GM21786 (cell line): ENCODE results near the gene FAM47E.

Experiments used
- ATAC-seq: cut with Tn5 transposase; IDR thresholded peaks from one replicate; pipeline ENCODE4 v1.9.1; 2021; ENCODE audit not compliant: unreplicated experiment

Gene FAM47E, protein sequence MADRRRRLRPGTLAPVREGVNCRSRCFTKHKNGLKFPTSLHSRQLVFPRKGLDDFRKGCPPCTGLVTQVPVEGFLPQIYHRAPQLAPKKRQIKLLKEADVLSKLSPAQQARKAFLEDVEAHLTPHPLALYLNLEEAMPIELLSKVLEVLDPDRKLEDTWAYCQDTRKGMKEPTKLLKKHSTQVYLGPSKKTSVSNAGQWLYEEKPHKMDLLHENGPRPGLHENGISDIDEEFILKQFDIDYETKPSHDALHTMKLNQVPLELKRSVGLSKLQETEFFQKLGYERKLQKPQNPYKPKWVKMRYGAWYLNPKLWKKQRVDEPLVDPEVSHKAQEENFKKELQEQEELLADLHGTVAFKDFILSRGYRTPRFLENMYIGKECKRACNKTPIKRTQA

DNA sequence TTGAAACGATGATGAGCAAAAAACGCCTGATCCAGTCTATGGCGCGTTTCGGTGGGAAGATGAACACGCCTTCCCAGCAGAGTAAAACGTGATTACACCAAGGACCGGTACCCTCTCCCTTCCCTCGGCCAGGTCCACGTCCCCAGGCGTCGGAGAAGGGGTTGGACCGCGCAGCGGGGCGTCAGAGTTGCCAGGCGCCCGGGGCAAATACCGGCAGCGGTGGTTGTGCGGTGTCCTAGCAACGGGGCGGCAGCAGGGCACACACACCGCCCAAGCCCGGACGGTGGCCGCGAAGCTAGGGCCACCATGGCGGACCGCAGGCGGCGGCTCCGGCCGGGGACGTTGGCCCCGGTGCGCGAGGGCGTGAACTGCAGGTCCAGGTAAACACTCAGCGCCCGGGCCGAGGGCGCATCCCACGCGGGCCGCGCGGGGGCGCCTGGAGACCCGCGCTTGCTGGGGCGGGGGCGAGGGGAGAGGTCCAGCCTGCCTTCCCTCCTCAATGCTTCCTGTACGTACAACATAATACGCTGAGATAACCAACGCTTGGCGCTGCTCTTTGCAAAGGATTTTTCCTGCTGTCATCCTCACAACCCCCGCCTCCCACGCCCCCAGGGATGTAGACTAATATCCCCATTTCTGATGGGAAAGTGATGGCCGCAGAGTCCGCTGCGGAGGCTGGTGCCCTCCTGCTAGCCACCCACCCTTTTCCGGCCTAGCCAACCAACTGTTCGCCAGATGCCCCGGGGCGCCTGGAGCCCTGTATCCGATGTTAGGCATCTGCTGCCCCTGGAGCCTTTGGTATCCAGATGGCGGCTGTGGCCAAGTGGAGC, at the start of gene FAM47E:
FAM47E (plus strand) TSS at position 281 of the 830 bp plus-strand sequence; CDS start at position 307, 26 bp downstream.
- ATAC-seq, result no peak

DNA sequence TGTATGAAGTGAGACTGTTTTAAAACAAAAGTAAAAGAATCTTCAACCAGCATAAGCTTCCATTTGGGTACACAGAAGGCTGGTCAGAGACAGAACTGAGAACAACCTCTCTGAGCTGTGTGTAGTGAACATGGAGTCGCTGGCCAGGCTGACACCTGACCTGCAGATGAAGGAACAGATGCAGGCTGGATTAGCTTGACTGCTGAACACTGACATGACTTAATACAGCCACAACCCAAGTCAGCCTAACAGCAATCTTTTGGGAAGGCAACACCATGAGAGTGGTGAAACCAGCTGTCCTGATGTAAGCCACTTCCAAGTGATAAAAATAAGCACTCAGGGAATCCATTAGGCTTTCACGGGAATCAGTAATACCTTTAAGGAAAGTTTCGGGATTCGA, 48.0 kb upstream of the FAM47E start:
- no peak for ATAC-seq

DNA sequence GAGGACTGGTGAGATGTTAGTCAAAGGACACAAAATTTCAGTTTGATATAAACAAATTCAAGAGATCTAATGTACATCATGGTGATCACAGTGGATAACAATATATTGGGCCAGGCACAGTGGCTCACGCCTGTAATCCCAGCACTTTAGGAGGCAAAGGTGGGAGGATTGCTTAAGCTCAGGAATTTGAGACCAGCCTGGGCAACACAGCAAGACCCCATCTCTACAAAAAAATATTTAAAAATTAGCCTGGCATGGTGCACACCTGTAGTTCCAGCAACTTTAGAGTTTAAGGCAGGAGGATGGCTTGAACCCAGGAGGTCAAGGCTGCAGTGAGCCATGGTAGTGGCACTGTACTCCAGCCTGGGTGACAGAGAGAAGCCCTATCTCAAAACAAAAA, 46.6 kb upstream of the FAM47E start:
- ATAC-seq, result no peak

DNA sequence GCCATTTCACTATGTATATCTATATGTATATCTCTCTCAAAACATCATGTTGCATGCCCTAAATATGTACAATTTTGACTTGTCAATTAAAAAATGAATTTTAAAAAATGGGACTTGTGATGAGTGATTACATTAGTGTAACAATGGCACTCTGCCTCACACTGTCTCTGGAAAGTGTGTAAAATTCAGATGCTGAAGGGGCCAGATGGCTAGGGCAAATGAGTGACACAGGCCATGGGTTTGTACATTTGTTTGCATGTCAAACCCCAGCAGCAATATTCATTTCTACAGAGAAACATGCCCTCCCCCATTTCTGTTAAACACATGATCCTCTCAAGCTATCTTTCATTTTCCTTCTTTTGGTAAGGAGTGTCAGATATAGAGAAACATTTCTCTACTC, 46.0 kb upstream of the FAM47E start:
- ATAC-seq, result no peak

DNA sequence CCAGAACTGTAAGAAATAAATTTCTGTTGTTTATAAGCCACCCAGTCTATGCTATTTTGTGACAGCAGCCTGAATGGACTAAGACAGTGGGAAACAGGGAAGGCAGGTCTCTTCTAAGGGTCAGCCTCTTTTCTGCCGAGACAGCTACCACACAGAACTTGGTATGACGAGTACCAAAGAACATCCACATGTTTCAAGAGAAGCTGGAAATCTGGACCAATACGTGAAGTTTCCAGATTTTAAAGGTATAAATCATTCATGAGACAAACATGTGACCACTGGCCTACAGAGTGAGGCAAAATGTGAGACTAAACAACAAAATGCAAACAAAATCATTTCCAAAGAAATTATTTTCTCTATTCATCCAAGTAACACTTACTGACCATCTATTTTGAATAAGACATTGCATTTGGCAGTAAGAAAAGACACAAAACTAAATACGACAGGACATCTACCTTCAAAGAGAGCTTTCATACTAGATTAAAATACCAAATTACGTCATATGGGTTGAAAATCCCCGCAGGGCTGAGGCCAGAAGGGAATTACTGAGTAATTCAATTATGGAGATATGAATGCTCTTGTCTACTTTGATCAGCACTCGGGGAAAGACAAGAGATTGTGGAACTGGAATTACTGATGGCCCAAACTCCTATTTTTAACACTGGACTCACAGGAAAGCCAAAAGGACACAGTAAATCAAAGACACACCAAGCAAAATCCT, 45.1 kb upstream of the FAM47E start:
- ATAC-seq, result no peak

DNA sequence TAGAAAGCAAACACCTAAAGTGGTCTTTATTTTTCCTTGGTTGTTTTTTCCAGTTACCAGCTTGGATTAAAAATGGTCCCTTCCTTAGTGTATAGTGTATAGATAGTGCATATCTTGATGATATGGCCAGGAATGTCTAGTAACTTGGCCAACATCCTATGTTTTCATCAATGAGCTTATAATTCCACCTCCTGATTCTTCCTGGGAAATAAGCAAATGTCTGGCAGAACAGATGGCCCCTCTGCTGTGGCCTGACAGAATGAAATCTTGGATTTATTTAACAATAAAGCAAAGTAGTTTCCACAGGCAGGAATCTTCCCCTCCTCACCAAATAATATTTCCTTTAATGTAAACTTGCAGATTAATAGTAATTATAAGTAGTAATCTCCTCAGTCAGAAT, 44.0 kb upstream of the FAM47E start:
- no peak for ATAC-seq

DNA sequence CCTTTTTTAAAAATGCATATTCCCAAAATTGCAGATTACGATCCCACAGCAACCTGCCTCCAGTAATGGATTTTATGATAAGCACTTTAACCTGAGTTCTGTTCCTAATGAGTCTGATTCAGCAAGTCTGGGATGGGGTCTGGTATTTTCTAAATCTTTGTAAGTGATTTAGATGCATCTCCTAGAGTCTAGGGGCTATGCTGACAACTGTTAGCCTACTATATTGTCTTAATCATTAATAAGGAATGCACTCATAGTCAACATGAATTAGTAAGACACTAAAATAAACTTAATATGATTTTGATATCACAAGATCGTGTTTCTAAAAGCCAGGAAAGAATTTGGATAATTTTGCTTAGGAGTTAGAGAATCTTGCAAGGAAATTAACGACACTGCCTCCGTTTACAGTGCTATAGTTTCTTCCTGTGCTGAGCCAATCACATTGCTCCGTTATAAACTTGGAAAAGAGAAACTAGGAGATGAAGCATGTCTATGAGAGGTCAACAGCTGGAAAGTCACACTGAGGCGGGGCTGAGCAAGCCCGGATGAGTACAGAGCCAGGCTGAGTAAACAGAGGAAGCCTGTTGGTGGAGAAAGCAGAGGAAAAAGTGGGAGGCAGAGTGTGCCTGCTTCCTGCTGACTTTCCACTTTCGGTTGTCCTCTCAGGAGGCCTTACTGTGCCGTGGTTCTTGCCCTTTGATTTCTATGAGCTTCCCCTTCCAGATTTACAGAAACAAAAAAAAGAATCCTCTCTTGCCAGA, 43.3 kb upstream of the FAM47E start:
- no peak for ATAC-seq

DNA sequence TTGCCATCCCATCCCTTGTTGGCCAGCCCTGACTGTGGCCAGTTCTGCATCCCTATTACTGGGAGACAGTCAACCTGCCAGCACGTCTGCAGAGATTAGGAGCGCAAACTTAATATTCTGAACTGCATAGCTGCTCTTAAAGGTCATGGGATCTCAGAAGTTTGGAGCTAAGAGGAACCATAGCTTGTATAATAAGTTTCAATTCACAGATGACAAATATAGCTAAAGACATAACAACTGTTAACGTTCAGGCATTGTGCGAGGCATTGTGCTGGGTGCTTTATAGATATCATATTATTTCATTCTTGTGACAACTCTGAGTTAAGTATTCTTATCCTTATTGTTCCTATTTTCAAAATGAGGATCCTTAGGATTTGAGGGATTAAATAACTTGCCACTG, 41.6 kb upstream of the FAM47E start:
- ATAC-seq, result no peak

DNA sequence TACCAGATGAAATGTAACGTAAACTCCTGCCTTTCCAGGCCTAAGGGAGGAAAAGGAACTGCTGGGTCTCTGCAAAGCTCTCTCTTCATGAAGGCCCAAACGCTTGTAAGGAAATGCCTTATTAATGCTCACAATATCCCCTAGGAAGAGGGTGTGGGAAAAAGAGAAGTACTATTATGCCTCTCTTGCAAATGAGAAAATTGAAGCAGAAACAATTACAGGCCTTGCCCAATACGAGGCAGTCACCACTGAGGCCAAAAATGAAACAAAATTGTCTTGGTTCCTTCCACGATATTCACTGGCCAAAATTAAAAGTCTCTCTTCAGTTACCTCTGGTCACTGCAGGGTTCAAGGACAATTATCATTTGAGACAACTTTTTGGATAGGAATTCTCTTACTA, 41.1 kb upstream of the FAM47E start:
- no peak for ATAC-seq

DNA sequence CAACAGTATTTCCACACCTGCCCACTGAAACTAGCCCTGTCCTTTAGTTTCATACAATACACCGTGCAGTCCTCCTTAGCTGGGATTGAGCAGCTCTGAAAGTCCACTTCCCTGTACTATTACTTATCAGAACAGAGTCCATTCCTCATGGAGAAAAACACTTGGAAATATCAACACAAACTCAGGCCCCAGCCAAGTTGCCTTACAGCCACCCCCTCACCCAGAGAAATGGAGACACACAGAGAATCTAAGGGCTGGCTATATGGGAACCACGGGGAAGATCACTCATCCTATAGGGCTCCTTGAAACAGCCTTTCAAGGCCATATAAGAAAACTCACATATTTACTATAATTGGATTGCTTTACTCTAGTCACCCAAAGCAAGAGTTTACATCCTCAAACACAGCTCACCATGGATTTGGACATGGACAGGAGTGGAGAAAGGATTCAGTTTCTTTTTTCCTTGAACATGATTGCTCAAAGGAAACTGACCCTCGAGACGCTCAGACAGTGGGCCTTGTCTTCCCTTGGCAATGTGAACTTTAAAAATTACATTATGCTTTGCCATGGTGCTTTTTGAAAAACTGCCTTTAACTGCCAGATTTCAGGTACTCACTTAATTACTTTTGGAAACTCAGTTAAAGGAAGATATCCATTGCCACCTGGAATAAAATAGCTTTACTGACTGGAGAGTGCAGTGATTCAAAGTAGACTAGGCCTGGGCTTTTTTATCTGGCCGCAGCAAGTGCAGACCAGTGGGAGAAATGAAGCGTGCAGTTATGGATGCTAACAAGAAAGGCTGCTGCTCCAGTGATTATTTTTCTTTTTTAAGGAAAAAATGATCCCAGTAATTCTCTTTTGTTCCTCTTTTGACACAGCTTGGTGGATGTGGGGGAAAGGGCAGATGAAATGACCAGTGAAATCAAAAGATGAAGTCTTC, 39.5 kb upstream of the FAM47E start:
- no peak for ATAC-seq

DNA sequence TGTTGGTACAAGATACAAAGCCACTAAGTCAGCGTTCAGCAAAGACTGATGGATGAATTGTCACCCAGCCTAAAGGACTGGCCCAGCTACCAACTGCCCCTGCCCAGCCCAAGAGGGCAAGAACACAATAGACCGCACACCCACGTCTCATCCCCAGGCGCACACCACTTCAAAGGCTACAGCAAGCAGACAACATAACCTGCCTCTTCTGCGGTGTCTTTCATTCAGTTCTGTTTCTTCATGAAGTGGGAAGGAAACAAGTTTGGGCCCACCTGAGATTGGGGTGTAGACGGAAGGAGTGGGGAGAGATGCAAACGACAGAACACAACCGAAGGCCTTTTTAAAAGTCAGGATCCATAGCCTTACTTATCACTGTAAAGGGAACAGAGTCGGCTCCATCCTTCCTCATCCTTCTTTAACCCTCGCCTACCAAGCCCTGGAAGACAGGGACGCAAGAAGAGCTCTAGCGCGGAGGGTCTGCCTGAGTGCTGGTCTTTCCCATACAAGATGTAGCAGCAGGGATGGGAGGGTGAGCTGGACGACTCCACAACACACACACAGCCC, 38.6 kb upstream of the FAM47E start:
- no peak for ATAC-seq

DNA sequence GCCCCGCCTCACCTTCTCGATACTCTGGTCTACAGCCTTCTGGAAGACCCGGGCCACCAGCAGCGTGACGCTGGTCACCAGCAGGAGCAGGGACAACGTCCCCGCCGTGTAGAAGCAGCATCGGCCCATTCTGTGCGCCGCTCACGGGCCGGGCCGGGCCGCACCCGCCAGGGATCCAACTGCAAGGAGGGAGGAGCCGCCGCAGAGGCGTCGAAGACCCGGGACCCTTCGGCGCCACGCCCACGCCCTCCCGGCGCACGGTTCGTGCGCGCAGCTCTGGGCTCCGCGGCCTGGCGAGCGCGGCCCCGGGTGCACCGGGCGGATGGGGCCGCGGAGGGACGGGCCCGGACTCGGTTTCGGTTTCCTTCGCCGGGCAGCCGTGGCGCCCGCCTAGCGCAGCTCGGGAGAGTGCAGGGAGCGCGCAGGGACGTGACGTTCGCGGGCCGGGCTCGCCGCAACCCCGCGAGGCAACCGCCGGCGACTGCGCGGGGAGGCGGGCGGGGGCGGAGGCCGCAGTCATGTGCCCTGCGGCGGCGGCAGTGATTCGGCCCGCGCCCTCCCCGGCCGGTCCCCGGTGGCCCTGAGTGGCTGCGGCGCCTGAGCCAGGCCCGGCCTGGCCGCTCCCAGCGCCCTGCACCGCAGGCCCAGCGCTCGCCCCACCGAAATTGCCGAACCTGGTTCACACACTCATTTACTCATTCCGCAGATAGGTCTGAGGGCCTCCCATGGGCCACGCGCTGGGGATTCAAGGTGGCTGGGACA, 37.9 kb upstream of the FAM47E start, which contains the start of gene SCARB2:
SCARB2 (minus strand) TSS at position 410 of the 762 bp plus-strand sequence; CDS start at position 129, 281 bp downstream.
- peak; percentile 69 for ATAC-seq

DNA sequence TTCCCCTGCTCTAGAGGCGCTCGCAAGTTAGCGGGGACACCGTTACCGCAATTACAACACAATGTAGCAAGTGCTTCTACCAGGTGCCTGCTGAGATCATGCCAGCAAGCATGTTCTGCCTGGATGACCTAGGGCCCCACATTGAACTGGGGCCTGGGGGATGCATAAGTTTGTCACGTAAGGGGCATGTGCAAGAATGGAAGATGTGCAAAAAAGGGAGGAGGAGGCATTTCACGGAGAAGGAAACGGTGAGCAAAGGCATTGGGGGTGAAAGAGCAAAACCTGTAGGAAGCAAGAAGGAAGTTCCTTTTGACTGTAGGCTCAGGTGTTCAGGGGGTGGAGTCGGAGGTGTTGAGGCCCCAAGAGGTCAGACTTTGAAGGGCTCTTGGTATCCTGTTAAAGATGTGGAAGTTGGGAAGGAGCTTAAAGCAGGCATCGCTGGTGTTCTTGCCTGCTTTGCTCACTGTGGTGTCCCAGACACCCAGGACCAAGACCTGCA, 37.3 kb upstream of the FAM47E start:
- no peak for ATAC-seq

DNA sequence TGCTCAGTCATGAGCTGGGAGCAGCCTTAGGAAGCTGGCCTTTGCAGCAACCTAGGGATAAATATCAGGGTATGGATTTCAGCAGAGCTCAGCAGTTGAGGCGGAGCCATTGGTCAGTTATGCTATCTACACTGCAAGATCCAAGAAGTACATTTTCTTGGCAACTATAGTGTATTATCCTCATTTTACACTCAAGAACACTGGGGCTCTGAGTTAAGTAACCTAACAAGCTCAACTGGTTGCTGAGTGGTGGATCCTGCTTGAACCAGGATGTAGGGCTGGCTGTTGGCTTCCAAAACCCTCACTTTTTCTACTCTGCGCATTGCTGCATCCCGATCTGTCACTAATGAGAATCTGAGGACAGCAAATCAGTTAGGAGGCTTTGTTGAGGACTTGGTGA, 36.4 kb upstream of the FAM47E start:
- no peak for ATAC-seq

DNA sequence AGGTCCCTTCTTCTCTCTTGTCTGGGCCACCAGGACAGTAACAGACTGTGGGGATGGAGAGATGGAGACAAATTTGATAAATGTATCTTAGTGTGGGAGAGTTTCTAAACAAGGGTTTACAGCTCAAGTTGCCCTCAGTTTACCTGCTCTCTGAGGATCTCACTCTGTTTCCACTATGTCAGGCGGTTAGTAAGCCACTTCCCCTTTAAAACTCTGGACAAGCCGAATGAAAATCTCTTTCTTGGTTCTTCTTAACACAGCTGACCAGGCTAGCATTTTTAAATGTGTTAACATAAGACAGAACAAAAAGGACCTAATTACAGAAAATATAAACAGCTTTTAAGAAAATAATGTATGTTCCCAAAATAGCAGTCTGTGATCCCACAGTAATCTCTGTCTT, 35.0 kb upstream of the FAM47E start:
- ATAC-seq, result no peak

DNA sequence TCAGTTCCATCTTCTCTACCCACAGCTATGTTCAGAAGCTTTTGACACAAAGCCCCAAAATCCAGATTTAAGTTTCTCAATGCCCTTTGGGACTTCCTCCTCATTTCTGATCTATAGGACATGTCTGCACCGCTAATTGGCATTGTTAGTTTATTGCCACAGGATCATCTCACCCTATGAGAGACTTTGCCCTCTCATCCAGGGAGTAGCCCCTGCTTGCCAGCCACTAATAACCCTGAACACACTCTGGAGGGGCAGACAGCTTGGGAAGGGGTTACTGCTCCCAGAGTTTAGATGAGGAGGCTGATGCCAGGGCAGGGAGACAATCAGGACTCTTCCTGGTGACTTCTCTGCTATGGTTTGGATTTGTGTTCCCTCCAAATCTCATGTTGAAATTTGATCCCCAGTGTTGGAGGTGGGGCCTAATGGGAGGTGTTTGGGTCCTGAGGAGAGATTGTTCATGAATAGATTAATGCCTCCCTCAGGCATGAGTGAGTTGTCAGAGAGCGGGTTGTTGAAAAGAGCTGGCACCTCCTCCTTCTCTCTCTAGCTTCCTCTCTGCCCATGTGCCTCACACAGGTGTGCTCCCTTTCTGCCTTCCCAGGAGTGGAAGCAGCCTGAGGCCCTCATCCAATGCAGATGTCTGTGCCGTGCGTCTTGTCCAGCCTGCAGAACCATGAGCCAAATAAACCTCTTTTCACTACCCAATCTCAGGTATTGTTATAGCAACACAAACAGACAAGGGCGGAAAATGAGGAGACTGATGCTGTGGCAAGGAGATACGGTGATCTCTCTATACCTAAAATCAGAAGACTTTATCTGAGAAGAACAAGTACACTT, 34.3 kb upstream of the FAM47E start:
- ATAC-seq, result no peak

DNA sequence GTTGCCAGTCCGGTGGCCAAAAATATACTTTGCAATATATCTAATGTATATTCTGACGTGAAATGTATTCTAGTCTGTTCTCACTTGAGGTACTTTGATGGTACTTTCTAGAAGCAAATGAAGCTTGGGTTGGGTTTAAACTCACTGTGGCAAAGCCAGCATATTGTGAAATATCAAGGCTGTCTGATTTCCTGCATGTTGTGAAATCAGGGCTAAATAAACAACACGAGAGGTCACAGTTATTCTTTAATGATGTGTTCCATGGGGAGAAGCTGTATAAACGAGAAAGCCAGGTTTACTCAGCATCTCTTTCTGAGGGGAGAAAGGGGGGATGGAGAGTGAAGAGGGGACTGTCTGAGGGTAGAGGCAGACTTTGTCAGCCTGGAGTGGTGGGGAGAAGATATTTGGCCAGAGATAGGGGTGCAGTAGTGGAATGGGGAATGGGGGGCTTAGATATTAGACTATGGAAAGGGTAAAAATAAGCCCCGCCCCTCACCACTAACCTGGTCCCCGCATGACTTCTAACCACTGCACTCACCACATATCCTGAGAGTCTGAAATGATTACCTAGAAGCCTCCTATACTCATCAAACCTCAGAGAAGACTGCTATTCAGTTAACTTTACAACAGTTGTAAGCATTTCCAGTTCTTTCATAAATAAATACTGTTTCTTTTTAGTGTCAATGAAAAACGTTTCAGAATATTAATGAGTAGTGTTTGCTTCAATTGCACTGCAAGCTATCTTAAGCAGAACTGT, 32.0 kb upstream of the FAM47E start:
- ATAC-seq, result no peak
